NCI-H1105 (cell line): ENCODE data around the gene FBXL4.
A peak's percentile ranks its signal among the peaks of the same experiment; 100 is the strongest.

ENCODE experiments used
- DNase-seq: peaks from one replicate; lab custom pipeline; 2025; lab: John Stamatoyannopoulos, UW

Gene FBXL4

DNA sequence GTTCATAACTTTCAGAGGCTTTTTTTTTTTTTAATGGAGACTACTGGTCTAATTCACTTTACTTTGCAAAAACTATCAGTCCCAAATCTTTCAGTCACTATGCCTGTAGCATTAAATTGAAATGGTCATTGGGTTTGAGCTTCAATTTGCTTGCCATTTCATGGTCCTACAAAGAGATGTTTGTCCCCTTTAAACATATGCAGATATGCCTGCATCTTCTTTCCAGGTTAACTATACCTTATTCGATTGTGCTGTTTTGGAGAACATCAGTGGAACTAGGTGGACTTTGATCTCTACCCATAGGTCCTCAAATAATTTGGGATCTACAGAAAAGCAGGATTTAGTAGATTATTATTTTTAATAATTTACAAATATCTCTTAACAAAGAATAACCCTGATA lies 108.8 kb downstream of the FBXL4 start:
- no peak for DNase-seq

DNA sequence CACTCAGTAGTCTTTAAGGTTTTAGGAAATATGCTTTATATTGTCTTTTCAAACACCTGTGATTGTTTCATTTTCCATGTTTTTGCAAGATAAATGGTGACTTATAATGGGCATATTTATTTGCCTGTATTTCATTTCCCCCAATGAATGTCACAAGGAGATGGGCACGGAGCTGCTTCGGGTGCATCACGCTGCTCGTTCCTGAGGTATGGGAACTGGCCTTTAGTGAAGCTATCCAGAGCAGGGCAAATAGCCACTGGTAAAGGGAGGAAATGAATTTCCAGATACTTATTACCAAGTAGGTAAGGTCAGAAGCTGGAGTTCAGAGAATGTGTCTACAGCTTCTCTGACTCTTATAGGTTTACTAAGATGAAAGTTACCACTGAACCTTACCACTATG lies 109.7 kb downstream of the FBXL4 start:
- no peak for DNase-seq

DNA sequence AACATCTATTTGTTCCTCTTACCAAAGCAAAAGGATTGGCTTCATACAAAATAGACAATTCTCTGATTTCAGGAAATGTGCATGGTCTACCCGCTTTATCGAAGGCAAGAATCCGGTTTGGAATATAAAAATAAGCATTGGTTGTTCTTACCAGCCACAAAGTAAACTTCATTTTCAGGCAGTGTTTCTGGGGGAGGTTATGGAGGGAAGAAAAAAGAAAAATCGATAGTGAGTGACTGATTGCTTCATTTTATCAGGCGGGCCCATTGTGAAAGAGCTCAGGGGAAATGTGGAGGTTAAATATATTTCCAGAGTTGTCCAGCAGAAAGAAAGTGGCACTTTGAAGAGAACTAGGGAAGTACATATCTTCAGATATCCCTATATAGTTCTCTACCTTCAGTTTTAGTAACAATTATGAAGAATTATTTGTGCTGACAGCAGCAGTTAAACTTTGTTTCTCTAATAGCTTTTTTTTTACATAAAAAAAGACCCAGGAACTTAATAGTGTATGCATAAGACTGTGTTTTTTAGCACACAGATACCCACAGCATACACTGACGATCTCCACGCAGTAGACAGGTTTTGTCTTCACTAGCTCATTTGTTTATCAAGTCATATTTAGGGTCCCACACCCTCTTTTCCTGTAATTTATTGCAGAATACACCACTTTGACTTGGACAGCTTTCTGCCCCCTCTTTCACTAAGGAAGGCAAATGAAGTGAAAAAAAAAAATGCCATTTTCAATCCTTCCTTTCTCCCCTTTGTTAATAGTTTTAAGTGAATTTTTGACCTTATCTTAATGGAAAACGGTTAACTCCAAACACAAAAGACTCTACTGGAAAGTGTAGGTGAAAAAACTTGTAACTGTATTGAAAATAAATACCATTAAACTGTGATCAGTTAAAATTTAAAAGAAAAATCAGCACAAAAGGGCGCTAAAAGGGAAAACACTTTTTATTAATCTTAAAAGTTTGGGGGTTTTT lies 110.5 kb downstream of the FBXL4 start:
- no peak for DNase-seq

DNA sequence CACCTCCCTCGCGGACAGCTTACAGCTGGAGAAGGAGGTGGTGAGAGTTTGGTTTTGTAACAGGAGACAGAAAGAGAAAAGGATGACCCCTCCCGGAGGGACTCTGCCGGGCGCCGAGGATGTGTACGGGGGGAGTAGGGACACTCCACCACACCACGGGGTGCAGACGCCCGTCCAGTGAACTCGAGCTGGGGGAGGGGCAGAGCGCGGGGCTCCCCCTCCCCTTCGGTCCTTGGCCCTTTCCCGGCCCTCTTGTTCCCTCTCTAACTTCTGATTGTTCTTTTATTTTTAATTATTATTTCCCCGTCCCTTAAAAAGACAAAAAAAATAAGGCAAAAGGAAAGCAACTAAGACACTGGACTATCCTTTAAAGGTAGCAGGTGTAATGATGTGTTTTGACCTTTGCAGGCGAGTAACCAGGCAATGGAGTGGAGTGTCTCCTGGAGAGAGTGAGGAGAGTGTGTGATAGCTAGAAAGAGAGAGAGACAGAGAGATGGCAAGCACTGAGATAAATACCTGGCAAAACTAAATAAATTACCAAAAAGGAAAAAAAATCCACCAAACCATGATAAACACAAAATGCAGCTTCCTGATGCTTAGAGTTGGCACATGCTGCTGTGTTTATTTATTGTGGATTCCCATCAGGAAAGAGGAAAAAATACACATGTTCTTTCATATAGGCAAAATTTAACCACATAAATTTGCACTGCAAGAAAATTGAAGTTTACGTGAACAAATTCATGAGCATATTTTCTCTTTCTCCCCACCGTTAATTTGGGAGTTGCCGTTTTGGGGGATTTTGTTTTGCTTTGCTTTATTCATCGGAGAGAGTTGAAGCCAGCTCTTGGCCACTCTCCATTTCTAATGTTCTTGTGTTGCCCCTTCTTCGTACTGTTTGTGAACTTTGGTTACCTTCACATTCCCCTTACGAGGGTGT lies 111.5 kb downstream of the FBXL4 start:
- peak; percentile 44 for DNase-seq

DNA sequence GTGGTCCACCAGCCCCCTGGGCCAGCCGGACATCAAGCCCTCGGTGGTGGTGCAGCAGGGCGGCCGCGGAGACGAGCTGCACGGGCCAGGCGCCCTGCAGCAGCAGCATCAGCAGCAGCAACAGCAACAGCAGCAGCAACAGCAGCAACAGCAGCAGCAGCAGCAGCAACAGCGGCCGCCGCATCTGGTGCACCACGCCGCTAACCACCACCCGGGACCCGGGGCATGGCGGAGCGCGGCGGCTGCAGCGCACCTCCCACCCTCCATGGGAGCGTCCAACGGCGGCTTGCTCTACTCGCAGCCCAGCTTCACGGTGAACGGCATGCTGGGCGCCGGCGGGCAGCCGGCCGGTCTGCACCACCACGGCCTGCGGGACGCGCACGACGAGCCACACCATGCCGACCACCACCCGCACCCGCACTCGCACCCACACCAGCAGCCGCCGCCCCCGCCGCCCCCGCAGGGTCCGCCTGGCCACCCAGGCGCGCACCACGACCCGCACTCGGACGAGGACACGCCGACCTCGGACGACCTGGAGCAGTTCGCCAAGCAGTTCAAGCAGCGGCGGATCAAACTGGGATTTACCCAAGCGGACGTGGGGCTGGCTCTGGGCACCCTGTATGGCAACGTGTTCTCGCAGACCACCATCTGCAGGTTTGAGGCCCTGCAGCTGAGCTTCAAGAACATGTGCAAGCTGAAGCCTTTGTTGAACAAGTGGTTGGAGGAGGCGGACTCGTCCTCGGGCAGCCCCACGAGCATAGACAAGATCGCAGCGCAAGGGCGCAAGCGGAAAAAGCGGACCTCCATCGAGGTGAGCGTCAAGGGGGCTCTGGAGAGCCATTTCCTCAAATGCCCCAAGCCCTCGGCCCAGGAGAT lies 112.4 kb downstream of the FBXL4 start:
- peak; percentile 44 for DNase-seq

DNA sequence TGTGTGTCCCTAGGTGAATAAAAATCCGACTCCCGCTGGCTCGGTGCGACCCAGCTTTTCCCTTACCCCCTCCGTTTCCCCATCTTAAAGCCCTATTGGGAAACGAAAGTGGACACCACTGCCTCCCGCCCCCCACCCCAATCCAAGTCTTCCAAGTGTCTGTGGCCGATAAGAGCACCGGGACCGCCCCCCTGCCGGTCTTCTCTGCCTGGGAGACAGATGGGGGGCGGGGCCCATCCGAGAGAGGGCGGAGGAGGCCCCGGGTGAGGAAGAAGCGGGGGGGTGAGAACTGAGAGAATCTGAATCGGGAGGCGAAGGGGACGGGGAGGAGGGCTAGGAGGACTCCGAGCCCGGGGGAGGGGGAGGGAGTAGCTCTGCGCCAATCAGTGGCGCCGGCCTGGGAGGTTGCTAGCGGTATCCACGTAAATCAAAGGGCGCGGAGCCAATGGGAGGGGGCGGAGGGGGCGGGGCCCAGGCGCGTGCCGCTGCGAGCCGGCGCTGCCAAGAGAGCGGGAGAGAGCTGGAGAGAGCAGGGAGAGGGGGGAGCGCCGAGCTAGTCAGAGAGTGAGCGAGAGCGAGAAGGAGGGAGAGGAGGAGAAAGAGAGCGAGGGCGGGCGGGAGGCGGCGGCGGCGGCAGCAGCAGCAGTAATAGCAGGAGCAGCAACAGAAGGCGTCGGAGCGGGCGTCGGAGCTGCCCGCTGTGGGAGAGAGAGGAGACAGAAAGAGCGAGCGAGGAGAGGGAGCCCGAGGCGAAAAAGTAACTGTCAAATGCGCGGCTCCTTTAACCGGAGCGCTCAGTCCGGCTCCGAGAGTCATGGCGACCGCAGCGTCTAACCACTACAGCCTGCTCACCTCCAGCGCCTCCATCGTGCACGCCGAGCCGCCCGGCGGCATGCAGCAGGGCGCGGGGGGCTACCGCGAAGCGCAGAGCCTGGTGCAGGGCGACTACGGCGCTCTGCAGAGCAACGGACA lies 113.4 kb downstream of the FBXL4 start, which contains the start of gene POU3F2:
POU3F2 (plus strand) TSS at position 515 of the 972 bp plus-strand sequence; CDS start at position 815, 300 bp downstream.
- DNase-seq = peak; percentile 99

DNA sequence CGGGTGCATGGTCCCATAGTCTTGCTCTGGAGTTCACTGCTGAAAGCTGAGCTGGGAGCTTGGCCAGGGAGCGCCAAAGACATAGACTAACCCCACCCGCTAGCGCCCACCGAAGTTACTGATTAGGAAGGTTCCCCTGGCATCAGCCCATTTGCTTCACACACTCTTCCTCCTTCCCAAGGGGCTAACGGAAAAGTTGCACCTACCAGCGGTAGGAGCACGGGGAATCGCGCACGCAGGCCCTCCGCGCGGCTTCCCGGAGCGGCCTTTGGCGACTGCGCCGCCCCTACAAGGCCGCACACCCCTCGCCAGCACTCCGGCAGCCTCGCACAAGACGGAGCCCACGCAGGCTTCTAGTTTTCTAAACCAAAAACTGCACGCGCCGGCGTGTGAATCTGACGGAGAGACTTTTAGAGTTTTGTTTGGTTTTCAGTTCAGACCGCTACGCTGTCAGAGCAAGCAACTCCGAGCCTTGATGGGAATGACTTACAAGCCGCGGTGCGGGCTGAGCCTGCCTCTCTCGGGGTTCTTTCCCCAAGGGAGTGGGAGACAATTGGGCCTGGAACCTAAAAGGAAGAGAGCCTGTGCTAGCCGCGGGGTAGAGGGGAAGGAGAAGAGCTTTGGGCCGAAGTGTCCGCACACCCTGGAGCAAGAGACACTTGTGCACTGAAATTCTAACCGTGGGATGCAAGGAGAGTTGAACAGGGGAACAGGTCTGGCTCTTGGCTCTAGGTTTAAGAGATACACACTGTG lies 114.3 kb downstream of the FBXL4 start:
- DNase-seq = peak; percentile 54

DNA sequence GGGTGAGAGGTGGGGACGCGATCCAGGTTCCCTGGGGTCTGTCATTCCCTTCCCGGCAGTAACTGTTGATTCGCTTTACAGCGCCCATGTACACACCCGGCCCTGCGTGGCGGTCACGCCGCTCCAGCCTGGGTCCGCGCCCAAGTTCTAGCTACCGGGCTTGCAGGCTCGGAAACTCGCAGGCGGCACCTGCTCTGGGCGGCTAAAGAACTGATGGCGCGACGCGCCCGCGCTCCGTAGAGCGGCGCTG lies 114.8 kb downstream of the FBXL4 start:
- peak; percentile 37 for DNase-seq

DNA sequence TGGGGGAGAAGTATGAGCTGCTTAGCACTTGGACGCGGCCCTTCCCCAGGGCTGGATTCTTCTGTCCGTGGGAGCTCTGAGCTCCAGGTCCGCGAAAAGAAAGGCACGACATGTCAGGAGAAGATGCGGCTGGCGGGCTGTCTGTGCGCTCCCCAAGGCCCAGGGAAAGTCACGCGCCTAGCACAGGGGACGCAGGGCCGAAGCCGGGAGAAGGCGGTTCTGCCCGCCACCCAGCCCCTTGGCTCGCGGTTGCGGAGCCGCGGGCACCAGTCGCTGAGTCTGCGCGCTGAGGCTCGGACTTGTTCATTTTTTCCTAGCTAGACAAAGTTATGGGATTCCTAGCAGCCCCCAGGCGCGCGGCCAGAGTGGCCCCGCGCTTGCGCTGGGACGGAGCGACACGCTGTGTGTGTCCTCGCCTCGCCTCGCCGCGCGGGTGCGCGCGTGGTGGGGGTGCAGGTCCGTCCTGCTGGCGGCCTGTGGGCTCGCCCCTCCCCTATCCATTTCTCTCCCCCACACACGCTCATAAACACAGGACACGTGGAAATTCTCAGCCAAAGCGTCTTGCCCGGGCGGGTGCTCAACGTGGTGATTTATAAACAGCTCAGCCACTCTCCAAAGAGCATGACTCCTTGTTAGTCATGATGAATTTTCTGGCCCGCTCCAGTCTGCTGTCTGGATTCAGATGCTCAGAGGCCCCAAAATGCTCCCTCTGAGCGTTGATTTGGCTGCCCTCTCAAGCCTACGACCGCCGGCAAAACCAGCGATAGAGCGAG lies 115.3 kb downstream of the FBXL4 start:
- DNase-seq = peak; percentile 10

DNA sequence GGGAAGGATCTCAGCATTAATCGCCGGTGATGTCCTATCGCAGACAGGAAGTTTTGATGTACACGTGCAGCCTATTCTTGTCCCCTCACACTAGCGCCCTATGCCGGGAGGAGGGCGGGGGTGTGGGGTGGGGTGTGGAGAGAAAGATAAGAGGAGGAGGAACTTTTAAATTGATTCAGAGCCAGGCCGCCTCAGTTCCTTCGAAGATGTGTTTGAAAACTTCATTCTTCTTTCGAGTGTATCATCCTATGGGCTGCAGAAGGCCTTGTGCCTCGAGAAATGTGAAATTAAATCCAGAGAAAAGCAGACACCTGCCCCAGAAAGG lies 115.8 kb downstream of the FBXL4 start:
- no peak for DNase-seq

DNA sequence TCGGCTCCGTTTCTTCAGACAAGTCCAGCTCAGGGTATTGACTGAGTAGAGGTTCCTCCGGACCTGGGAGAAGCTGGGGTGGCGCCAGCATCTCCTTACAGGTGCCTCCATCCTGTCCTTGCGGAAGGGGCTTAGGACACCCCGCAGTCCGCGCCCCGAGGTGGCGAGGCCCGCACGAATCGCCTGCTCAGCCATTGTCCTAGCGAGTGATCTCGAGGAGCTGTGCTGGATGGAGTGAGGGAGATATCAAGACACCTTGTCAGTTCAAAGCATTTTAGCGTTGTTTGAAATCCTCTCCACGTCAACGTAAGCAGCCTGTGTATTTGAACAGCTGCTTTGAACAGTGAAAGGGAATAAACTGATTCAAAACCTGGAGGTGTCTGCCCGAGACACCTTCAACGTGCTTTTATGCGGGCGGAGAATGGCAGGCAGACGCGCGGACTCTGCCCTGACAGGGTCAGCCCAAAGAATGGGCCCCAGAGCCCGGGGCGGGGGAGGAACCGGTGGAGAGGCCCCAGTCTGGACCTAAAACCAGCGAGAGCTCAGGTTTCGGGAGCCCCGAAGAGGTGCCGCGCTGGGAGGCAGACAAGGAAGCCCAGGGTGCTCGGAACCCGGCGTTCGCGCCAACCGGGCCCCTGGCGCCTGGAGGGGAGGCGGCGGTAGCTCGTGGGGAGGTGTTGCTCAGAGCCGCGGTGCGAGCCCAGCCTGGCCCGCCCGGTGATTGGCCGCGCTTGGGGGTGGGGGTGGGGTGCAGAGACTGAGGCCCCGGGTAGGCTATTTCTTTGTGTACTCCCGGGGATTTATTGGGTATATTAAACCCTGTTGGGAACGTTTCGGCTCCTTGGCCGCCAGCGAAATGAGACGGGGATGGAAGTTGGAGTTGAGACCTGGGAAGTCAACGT lies 116.4 kb downstream of the FBXL4 start:
- DNase-seq = peak; percentile 25

DNA sequence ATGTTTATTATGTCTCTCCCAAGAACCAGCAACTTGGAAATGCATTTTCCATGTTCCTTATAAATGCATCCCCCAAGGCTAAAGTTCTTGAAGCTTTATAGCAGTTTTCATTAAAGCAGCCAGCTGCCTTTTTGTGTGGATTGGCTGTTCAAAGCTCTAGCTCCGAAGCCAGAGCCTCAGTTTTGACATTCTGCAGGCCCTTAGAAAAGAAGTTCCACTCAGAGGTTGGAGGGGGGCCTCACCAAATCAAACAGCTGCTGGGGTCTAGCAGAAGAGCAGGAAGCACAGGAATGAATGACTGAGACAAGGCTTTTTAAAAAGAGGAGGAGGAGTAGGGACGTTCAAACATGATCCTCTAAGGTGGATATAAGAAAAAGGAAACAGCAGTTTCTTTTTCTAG lies 117.6 kb downstream of the FBXL4 start:
- no peak for DNase-seq

DNA sequence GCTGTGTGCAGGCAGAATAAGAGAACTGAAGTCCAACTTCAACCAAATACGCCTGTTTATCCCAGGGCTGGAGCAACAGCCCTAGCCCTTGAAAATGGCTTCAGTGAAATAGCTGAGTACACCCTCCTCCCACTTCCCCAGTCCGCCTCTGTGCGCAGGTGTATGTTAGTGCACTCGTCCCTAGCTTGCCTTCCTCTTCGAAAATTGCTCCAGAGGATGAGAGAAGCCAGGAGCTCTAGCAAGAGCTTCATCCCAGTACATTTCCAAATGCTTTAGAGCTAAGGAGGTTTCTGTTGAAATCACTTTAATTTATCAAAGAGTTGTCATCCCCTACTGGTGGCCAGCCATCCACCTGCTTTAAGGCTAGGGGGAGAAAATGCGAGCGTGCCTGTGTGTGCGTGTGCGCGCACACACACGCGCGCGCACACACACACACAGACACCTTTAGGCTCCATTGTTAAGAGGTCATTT lies 118.8 kb downstream of the FBXL4 start:
- peak; percentile 75 for DNase-seq

DNA sequence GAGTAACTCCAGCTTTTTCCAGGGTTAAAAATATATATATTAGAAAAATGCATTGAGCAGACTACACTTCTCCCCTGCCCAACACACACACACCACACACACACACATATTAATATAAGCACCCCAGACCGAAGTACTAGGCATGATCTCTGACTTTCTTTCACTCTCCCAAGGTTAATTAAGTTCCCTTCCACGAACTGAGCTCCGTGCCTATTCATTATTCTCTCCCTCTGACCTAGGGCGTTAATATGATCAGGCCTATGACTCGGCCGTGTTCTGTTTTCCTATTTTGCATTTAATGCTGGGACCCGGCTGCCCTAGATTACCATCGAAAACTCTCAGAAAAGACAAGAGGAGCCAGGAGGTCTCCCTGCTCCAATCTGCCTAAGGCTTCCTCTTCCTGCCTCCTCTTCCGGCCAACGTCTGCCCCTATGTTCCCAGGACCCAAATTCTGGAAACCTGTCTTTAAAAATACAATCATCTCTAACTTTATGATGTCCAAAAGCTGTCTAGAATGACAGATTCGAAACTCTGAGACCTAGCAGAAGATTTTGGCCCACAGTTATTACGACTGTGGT lies 119.4 kb downstream of the FBXL4 start:
- DNase-seq = no peak

DNA sequence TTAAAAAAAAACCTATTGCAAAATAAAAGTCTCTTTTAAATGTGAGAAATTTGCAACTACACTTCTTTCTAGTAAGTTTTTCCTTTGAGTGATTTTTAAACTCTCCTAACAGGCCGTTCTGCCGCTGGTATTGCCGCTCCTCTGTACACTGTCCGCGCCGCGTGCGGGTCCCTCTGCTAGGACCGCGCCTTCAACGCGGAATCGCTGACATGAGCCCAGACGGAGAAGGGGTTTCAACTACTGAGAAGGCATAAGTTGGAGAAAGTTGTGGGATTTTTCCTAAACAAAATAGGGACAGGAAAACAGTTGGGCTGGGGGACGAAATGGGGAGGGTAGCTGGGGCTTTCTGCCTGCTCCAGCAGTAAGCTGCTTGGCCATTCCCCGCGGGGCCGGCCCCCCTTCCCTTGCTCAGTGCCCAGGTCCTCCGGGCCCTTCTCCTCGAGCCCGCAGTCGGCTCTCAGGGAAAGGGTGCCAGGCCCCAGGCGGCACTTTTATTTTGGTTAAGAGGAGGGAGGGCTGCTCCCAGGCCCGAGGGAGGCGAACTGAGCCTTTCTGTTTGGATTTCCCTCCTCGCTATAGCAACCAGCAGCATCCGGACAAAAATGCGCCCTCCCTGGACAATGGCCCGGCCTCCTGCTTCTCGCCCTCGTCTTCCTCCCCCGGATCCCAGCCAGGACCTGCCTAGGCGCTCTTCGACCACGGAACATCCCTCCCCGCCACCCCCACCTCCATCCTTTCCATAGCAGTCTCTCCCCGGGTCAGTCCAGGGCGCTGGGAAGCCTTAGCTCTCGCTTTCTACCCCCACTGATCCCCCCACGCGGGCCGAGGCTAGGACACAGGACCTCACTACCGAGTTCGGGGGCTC lies 120.2 kb downstream of the FBXL4 start:
- DNase-seq = no peak

DNA sequence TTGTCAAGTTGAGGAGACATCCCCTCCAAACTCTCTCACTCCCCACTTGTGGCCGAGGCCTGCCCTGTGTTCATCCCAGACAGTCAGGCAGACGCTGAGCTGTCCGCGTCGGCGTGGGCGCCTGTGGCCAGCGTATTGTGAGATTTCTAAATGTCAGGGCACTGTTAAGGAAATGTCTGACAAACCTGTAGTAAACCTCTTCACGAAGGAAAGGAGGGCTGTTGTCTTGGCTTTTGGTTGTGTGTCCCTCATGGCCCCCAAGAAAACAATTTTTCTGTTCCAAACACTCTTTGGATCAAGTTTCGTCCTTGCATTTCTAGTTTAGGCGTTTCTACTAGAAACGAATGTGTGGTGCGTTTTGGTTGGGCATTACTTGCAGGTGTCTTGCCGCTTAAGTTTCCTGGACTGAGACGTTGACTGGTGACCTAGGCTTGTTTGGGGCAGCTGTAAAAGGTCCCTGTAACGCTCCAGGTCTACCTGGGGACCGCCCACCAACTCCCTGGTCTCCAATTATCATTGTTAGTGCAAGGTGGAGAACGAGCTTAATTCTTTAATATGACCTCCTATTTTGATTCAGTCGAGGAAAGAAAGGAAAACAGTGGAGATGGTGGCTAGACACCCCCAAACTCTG lies 122.0 kb downstream of the FBXL4 start:
- no peak for DNase-seq
